ENCODE data around the gene ZNF200. TPM values are rescaled to one million over a fixed set of nuclear protein-coding genes. Genes with fewer than 3 reads are reported as not detected.
"Not testable (repeated sequence)": the region's sequence is repeated elsewhere in the genome, so short reads cannot be mapped to it uniquely, and the experiment has no call there.

Gene ZNF200
- total RNA-seq, 4 donors from 2014 or later: 0.49 to 3.2 (median 2.2) TPM

DNA sequence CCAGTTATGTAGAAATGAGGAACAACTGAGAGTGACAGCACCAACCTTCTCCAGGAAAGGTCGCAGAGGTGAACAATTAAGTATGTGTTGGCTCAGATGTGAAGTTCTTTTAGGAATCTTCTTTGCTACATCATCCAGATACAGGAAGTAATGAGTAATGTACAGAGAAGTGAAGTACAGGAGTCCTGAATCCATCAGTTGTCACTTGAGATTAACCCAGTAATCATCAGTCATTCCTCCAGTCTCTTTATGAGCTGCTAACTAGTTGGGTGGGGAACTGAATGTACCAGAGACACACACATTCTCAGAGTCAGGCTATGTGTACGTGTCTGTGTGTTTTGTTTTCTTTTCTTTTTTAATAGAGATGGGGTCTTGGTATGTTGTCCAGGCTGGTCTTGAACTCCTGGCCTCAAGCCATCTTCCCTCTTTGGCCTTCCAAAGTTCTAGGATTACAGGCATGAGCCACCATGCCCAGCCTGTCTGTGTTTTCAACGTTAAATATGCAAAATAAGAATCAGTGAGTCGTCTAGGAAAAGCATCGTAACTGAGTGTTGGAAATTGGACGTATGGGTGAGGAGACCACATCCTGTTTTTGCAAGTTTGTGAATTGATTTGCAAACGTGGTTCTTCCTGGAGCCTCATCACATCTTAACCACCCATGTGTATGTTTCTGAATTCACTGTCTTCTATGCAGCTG lies 19.9 kb downstream of the ZNF200 start:
- Histone ChIP-seq H3K4me3 (no peak overlapping the region), H3K27ac (no peak overlapping the region), H3K36me3 (no peaks in the 10 kb centered on the region), H3K27me3 (no peaks in the 10 kb centered on the region), H3K4me1 (no peaks in the 10 kb centered on the region), H3K9me3 (no peaks in the 10 kb centered on the region)
- intact Hi-C loops (cut with DNase I; ENCODE audit: low total_unique reads) (no loop called here), in situ Hi-C loops (cut with MboI; ENCODE audit: low sequenced_read_pairs in 4 of 4) (no loop called here)
- ATAC-seq (no peak), DNase-seq (no peak)
- TF ChIP-seq POLR2A (IDR thresholded peaks at IDR 0.05): no peak
- TF ChIP-seq CTCF (IDR thresholded peaks at IDR 0.05 in 4 of 5, conservative IDR thresholded peaks at IDR 0.05 in 1 of 5): no peak

- H3K27me3 ChIP-seq: peaks cover 0 to 4% (median 0%) of the 10 kb centered on the region in 3 donors
- no peaks in the 10 kb centered on the region for H3K4me1 ChIP-seq
- H3K27ac ChIP-seq: no peak overlapping the region
- in situ Hi-C loops (cut with MboI; ENCODE audit: low sequenced_read_pairs in 4 of 4): no loop called here
- ATAC-seq: no peak
- TF ChIP-seq CTCF (IDR thresholded peaks at IDR 0.05 in 4 of 5, conservative IDR thresholded peaks at IDR 0.05 in 1 of 5) (no peak), POLR2A (IDR thresholded peaks at IDR 0.05) (no peak)
- DNase-seq: no peak
- intact Hi-C loops (cut with DNase I; ENCODE audit: low total_unique reads): no loop called here
- H3K9me3 ChIP-seq: no peaks in the 10 kb centered on the region
- no peak overlapping the region for H3K4me3 ChIP-seq
- no peaks in the 10 kb centered on the region for H3K36me3 ChIP-seq
Measured at GRCh38 chr16:3212567-3212966, 22.4 kb downstream of the ZNF200 start.

- intact Hi-C loops (cut with DNase I; ENCODE audit: low total_unique reads) (no loop called here), in situ Hi-C loops (cut with MboI; ENCODE audit: low sequenced_read_pairs in 4 of 4) (no loop called here)
- Histone ChIP-seq H3K4me1 (no peaks in the 10 kb centered on the region), H3K27ac (no peak overlapping the region), H3K36me3 (no peaks in the 10 kb centered on the region), H3K4me3 (no peak overlapping the region), H3K27me3 (peaks cover 0 to 4% (median 0%) of the 10 kb centered on the region in 3 donors), H3K9me3 (no peaks in the 10 kb centered on the region)
- TF ChIP-seq POLR2A (IDR thresholded peaks at IDR 0.05) (no peak), CTCF (IDR thresholded peaks at IDR 0.05 in 4 of 5, conservative IDR thresholded peaks at IDR 0.05 in 1 of 5) (no peak)
- no peak for ATAC-seq
- DNase-seq: no peak
Measured at GRCh38 chr16:3212006-3212405, 23.0 kb downstream of the ZNF200 start.

GRCh38 chr16:3207086-3207953 lies 27.6 kb downstream of the ZNF200 start:
- ATAC-seq (no peak), DNase-seq (no peak)
- no peaks in the 10 kb centered on the region for H3K4me1 ChIP-seq
- peaks cover 0 to 8% (median 4%) of the 10 kb centered on the region in 3 donors for H3K27me3 ChIP-seq
- no peak overlapping the region for H3K4me3 ChIP-seq
- peaks cover 0 to 16% (median 0%) of the 10 kb centered on the region in 3 donors for H3K9me3 ChIP-seq
- H3K27ac ChIP-seq: no peak overlapping the region
- no peaks in the 10 kb centered on the region for H3K36me3 ChIP-seq
- TF ChIP-seq CTCF (IDR thresholded peaks at IDR 0.05 in 4 of 5, conservative IDR thresholded peaks at IDR 0.05 in 1 of 5) (no peak), POLR2A (IDR thresholded peaks at IDR 0.05) (no peak)
- in situ Hi-C loops (cut with MboI; ENCODE audit: low sequenced_read_pairs in 4 of 4): no loop called here
- intact Hi-C loops (cut with DNase I; ENCODE audit: low total_unique reads): no loop called here

DNA sequence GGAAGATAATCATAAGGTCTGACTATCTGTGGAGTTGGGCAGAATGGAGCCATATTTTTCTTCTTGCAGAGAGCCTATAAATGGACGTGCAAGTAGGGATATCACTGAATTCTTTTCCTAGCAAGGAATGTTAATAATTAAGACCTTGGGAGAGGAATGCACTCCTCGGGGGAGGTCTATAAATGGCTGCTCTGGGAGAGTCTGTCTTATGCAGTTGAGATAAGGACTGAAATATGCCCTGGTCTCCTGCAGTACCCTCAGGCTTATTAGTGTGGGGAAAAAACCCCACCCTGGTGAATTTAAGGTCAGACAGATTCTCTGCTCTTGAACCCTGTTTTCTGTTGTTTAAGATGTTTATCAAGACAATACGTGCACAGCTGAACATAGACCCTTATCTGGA lies 29.0 kb downstream of the ZNF200 start:
- DNase-seq; H3K4me1 ChIP-seq; ATAC-seq; H3K27ac ChIP-seq; H3K36me3 ChIP-seq; intact Hi-C loops (cut with DNase I; ENCODE audit: low total_unique reads); in situ Hi-C loops (cut with MboI; ENCODE audit: low sequenced_read_pairs in 4 of 4); H3K27me3 ChIP-seq; H3K4me3 ChIP-seq: not testable (repeated sequence)
- peaks cover 0 to 16% (median 0%) of the 10 kb centered on the region in 3 donors for H3K9me3 ChIP-seq
